B cell (primary cell): ENCODE data around the gene SLC44A4.

ENCODE experiments used
- CTCF ChIP-seq: fragments of 200-600 bp; IDR thresholded peaks from one replicate; pipeline ENCODE4 v1.8.0; 2022; ENCODE audit warnings: antibody characterized with exemption, mild to moderate bottlenecking
- EZH2 ChIP-seq: IDR thresholded peaks from 2 replicates; pipeline ENCODE4 v1.6.1; 2012; ENCODE audit warnings: borderline replicate concordance, low read depth, mild to moderate bottlenecking, moderate library complexity, low read length; ENCODE audit not compliant: insufficient read depth, poor library complexity, severe bottlenecking

GRCh38 chr6:31901415-31901952 is 22.7 kb upstream of the SLC44A4 start:
- TF ChIP-seq CTCF: no peak
- TF ChIP-seq EZH2: no peak
